T-helper 2 cell treated with Interferon-gamma antibody and Interleukin-4, amounts not matched to agents 100 ng/mL and 5 ng/mL, for 36 hours (primary cell): ENCODE data around the gene ATP11A. TPM values are rescaled to one million over a fixed set of nuclear protein-coding genes. Genes with fewer than 3 reads are reported as not detected.
"Not testable (repeated sequence)": the region's sequence is repeated elsewhere in the genome, so short reads cannot be mapped to it uniquely, and the experiment has no call there.

Experiments
- intact Hi-C: fragments of 100-400 bp; cut with micrococcal nuclease; formaldehyde crosslinking; loops from one replicate; pipeline ENCODE4 v1.15.1; 2023
- total RNA-seq: library from RNA; stranded (reverse); gene quantifications from 2 replicates; pipeline ENCODE4 v1.2.3, GENCODE V29; 2022

ATP11A gene
- total RNA-seq, 1 donor from 2014 or later: 64.2 TPM

DNA sequence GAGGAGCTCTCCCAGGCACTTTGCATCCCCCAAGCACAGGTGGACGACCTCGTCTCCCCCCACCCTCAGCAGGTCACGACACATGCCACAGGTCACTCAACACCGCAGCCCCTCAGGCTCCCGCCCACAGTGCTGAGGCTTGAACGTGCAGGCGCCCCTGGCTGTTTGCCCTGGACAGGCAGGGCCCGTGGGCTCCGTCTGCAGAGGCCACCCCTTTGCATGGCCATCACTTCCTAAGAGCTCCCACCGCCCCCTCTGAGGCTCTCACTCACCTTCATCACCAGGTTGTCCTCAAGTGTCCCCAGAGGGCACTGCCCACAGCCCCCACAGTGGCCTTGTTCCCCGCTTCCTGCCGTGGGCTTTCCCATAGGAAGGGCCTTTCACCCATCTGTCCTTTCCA, 147.1 kb downstream of the ATP11A start:
- intact Hi-C loops: no loop called here

DNA sequence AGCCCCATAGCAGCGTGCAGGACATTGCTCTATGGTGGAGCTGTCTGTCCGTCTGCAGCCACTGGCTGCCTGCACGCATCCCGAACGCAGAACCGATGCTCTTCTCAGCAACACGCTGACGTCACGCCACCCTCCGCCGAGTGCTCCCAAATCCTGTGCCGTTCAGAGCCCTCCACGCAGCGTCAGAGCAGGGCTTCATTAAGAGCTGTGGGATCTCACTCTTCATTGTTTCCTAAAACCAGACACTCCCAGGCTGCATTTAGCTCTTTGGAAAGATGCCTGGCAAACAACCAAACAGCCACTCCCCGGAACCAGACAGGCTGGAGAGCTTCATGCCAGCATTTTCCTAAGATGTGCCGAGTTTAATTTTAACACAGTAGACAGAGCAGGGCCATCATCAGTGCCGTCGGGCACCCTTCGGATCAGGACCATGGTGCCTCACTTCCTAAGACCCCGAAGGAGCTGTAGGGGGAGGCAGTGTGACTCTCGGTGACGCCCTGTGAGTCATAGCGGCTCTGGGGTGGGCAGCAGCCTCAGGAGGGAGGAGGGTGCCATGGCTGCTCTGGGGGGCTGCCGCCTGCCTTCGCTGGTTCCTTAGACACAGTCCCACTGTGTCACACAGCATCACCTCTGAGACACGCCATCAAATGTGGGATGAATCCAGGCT, 147.7 kb downstream of the ATP11A start:
- intact Hi-C loops: no loop called here

GRCh38 chr13:112838038-112838841, 148.4 kb downstream of the ATP11A start:
- intact Hi-C loops: no loop called here

GRCh38 chr13:112838842-112839117, 148.9 kb downstream of the ATP11A start:
- intact Hi-C loops: no loop called here

DNA sequence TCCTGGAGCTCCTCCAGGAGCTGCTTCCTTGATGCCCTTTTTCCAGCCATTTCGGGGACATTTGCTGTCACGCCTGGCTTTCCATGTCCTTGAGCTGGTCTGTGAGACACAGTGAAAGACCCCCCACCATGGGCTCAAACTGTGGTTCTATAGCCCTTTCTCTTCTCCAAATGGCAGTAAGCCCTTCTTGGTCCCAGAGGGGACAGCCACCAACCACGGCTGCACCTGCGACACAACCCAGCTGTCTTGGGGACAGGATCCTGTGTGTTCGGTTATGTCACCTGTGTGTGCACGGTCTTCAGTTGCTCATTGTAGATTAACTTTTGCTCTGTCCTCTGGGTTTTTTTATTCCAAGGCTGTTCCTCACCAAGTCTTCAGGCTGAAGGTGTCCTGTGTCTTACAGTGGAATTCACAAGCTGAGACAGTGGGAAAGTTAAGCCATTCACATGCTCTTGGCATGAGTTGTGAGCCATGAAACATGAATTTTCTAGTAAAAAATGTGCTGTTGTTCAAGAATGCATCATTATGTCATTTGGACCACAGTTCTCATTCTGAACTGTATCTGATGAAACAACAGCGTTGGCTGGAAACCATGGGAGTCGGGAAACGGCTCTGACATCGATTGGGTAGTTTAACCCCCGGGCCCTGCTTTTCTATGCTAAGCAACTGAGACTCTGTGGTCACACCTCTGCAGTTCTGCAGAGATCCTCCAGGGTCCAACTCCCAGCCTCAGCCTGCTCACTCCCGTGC, 149.7 kb downstream of the ATP11A start:
- intact Hi-C loops: no loop called here

DNA sequence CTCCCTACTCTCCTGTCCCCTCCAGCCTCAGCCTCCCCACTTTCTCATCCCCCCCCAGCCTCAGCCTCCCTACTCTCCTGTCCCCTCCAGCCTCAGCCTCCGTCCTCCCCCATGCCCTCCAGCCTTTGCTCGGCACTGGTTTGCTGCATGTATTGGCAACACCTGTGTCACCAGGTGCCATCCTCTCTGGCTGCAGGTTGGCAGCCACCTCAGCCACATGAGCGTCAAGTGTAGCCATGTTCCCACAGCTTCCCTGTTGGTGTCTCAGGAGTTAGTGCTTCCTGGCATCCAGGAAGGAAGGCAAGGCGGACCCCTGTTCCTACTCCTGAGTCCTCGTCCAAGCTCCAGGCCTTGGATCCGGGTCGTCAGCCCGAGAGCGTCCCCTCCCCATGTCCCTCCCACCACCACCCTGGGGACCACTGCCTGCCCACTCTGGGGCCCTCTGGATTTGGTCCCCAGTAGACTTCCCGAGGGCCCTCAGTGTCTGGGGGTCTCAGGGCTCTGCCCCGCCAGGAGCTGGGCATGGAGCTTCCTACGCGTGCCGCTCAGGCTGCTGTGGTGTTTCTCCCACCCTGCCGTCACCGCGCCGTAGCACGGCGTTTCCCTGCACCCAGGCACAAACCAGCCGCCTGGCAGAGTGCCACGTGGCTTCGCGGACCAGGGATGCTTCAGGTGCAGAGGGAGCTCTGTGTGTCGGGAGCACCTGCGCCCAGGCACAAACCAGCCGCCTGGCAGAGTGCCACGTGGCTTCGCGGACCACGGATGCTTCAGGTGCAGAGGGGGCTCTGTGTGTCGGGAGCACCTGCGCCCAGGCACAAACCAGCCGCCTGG, 150.8 kb downstream of the ATP11A start:
- intact Hi-C loops: no loop called here

GRCh38 chr13:112841303-112842015, 151.6 kb downstream of the ATP11A start:
- intact Hi-C loops: not testable (repeated sequence)

DNA sequence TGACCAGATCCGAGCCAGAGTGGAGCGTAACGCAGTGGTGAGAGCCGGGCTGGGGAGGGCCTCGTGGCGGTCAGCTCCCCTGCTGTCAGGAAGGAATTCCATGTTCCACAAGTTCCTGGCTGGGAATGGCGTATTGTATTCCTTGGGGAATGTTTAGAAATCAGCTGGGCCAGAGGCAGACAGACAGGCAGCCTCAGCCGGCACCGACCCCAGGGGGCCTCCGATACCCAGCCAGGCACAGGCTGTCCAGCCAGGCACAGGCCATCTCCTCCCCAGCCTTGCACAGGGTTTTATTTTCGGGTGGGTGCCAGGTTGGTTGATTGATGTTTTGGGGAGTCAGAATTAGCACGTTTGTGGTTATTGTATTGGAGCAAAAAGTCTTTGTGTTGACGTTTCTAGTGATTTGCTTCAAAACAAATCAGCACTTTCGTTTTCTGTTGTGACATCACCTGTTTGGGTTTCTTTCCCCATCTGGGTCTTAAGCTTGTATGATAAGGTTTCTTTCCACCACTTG, 152.6 kb downstream of the ATP11A start:
- intact Hi-C loops: no loop called here

- intact Hi-C loops: no loop called here
Measured at GRCh38 chr13:112842931-112843391, 153.1 kb downstream of the ATP11A start.

DNA sequence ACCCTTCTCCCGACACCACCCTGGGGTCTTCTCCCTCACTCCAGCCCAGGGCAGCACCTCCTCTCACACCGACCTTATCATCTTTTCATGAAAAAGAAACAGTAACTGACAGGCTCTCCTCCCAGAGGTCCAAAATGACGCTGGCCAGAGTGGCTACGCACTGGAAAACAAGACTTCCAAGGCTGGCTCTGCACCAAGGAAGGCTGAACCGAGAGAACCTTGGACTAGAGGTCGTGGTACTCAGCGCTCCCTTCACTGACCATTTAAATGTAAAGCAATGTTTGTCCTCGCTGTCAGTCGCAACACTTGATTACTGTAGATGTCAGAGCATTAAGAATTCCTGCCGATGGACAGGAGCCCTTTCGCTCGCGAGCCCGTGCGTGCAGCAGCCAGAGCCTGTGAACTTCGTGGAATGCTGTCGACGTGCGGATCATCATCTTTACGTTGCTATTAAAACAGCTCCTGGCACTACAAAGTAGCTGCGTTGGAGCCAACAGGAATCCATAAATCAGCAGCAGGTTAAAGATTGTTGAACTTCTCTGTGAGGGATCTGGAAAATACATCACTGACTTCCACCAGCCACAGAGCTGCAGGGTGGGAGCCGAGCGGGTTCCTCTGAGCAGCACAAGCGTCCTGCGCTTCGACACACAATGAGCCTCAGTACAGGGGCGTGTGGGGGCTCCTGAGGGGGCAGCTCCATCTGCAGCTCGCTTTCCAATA, 153.7 kb downstream of the ATP11A start:
- intact Hi-C loops: no loop called here

DNA sequence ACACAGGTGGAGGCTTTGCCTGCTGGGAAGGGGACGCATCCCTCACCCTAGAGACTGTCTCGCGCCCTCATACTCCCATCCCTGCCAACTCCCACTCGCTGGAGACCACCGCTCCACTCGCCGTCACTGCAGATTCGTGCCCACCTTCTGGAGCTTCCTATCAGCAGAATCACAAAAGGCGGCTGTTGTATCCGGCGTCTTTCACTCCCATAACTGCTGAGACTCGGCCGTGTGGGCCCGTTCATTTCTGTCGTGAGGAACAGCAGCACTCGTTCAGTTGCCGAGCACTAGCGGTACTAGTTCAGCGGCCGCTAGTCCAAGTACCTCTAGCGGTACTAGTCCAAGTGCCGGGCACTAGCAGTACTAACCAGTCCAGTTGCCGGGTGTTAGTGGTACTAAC, 154.6 kb downstream of the ATP11A start:
- intact Hi-C loops: no loop called here

DNA sequence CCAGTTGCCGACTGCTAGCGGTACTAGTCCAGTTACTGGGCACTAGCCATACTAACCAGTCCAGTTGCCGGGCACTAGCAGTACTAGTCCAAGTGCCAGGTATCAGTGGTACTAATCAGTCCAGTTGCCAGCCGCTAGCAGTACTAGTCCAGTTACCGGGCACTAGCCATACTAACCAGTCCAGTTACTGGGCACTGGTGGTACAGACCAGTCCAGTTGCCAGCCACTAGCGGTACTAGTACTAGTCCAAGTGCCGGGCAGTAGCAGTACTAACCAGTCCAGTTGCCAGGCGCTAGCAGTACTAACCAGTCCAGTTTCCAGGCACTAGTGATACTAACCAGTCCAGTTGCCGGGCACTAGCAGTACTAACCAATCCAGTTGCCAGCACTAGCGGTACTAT, 155.0 kb downstream of the ATP11A start:
- intact Hi-C loops: no loop called here

GRCh38 chr13:112845511-112846144, 155.8 kb downstream of the ATP11A start:
- intact Hi-C loops: no loop called here

GRCh38 chr13:112846411-112847115, 156.7 kb downstream of the ATP11A start:
- intact Hi-C loops: no loop called here

DNA sequence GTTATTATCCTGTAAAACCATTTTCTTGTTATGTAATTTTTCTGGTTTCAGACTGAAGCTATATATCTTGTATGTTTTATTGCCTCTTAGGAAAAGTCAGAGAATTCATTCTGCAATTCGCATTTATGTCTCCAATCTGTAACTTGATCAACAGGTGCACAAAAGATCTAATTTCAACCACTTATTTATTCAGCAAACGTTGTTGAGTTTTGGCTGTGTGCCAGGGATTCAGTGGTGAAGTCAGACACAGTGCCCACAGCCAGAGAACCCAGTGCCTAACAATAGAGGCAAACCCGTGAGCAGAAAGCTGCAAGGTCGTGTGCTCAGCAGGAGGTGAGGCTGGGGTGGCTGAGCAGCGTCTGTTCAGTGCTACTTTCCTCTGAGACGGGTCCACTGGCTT, 159.7 kb downstream of the ATP11A start:
- intact Hi-C loops: no loop called here

GRCh38 chr13:112850273-112850672, 160.4 kb downstream of the ATP11A start:
- intact Hi-C loops: no loop called here

DNA sequence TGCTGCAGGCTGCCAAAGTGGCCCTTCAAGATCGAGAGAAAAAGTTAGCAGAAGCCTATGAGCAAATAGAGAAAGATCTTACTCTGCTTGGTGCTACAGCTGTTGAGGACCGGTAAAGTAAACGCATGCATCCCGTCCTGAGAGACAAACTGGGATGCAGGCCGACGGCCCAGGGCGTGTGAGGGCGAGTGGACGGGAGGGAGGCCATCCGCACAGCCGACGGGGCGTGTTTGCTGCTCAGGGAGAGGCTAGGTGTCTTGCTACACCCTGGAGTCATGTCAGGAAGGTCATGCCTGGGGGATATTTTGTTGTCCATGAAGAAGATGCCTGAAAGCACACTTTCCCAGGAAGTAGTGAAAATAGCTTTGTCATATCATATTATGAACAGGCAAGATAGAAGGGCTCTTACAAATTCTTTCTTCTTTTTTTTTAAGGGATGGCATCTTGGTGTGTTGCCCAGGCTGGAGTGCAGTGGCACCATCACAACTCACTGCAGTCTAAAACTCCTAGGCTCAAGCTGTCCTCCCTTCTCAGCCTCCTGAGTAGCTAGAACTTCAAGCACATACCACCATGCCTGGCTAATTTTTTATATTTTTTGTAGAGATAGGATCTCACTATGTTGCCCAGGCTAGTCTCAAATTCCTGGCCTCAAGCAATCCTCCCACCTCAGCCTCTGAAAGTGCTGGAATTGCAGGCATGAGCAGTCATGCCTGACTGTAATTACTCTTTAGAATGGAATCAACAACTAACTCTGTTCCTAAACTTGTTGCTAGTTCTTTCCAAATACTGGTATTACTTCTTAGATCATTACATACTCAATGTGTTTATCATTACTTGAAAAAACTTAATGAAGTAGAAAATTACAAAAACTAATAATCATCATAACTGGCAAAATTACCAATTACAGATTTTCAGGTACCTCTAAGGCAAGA, 161.5 kb downstream of the ATP11A start:
- intact Hi-C loops: no loop called here

DNA sequence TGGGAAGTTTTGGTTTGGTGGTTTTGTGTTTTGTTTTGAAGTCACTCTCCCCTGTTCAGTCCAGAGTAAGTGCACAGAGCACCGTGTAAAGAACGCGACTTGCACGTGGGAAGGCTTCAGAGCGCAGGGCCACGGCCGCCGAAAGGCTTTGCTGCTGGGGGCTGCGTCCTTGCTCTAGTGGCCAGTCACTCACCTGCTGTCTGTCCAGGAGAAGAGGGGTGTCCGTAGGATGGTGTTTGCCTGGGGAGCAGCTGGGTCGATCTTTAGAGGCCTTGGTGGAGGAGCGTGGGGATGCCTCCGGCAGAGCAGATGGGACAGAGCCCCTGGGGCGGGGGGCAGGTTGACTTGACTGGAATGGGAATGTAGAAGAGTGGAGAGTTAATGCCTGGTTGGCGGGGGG, 162.6 kb downstream of the ATP11A start:
- intact Hi-C loops: no loop called here
